CD4-positive, alpha-beta T cell treated with Interleukin-6 for 4 hours (primary cell): Measurements from ENCODE around the gene FAM240A.
A peak's percentile ranks its signal among the peaks of the same experiment; 100 is the strongest.

Experiments used
- DNase-seq: peaks from one replicate; pipeline ENCODE4 v3.0.0-alpha.2; 2020; ENCODE audit warnings: mixed read lengths

FAM240A gene

GRCh38 chr3:46628901-46629369 lies 16.6 kb downstream of the FAM240A start:
- DNase-seq = no peak

DNA sequence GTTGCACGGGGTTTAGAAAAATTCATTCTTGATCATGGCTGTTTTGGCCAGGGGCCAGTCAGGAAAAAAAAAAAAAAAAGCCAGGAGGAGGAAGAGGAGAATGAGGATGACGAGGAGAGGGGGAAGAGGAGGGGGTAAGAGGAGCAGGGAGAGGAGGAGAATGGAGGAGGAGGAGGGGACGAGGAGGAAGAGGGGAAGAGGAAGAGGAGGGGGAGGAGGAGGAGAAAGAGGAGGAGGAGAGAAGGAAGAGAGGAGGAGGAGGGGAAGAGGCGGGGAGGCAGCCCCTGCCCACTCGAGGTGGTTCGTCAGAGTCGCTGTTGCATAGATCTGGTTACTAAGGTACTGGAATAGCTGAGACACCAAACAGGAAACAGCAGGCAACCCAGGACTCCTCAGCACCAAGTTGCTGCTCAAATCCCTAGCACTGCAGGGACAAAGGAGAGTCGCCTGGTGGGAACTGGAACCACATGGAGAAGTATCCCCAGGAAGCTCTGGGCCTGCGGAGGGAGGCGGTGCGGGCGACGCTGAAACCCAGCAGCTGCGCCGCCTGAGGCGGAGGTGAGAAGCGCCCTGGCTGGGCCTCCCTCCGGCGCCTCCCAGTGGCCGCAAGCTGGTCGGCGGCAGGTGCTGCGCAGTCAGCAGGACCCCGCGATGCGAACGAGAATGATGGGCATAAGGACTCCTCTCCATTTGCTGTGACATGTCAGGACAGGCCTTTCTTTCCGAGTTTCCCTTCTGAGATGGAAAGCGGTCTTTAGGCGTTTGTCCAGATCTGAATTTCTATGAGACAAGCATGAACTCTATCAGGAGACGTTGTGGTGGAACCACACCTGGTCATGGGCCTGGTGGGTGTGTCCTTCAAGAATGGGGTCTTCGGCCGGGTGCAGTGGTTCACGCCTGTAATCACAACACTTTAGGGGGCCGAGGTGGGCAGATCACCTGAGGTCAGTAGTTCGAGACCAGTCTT lies 17.5 kb downstream of the FAM240A start:
- peak; percentile 85 for DNase-seq

DNA sequence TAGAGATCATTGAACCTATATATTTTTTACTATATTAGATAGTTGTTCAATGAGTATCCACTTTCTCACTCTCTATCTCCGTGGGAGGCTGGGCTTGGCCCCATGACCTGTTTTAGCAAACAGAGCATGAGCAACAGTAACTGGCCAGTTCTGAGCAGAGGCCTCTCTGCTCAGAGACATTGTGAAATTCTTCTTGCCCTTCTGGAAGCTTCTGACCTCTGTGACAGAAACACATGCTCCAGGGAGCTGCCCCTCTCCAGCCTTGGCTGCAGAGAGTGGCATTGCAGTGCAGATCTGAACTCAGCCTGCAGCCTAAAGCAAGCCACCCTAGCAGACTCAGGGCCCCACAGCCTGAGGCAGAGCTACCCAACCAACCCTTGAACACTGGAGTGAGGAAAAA lies 20.5 kb downstream of the FAM240A start:
- DNase-seq = no peak

- DNase-seq = no peak
These were observed 22.5 kb downstream of the FAM240A start for GRCh38 chr3:46634856-46635255.

DNA sequence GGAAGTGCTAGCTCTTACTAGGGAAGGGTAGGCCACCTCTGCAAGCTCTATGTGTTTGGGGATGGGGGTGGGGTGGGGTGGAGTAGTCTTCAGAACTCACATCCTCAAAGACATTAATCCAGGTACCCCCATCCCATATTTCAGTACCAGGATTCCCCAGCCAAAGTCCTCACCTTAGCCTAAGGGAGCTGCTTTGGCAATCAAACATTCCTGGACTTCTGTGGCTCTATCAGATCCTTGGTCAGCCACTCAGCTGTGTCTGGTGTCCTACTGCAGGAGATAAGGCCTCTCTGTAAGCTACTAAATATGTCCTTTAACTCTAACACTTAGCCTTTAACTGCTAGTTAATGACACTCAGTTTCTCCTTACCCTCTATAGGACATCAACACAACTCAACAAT lies 26.9 kb downstream of the FAM240A start:
- DNase-seq = no peak

GRCh38 chr3:46640927-46641326 lies 28.6 kb downstream of the FAM240A start:
- DNase-seq = no peak

DNA sequence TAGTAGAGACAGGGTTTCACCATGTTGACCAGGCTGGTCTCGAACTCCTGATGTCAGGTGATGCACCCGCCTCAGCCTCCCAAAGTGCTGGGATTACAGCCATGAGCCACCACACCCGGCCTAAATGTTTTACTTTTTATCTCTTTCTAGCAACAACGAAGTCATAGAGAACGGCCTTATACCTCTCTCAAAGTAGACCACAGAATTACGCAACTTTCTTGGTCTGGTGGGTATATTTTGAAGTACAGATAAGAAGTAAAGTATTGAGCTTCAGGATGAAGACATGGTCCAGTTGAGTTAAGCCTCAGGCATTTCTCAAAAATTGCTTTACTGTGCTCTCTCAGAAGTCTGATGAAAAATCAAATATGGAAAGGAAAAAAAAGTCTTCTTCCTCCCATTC lies 30.6 kb downstream of the FAM240A start:
- DNase-seq = no peak

GRCh38 chr3:46643701-46644100 lies 31.4 kb downstream of the FAM240A start:
- DNase-seq = no peak

DNA sequence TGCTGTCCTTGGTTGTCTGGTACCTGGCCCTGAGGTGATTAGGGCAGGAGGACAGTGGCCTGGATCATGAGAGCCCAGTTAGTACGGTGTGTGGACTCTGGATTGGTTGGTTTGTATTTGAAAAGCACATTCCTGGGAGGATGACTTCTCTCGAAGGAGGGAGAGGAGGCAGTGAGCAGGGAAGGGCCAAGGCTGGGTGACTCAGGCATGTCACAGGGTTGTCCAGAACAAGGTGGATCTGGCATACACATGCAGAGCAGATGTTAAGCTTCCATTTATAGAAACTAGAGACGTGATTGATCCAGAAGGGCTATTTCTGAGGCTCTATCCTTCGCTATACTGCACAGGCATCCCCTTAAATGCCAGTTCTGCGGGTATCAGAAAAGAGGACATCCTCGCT lies 34.4 kb downstream of the FAM240A start:
- DNase-seq = no peak

- DNase-seq = no peak
These were observed 35.8 kb downstream of the FAM240A start for GRCh38 chr3:46648096-46648495.

GRCh38 chr3:46649436-46649835 lies 37.1 kb downstream of the FAM240A start:
- DNase-seq = no peak

- DNase-seq = no peak
These were observed 38.8 kb downstream of the FAM240A start for GRCh38 chr3:46651084-46651483.

DNA sequence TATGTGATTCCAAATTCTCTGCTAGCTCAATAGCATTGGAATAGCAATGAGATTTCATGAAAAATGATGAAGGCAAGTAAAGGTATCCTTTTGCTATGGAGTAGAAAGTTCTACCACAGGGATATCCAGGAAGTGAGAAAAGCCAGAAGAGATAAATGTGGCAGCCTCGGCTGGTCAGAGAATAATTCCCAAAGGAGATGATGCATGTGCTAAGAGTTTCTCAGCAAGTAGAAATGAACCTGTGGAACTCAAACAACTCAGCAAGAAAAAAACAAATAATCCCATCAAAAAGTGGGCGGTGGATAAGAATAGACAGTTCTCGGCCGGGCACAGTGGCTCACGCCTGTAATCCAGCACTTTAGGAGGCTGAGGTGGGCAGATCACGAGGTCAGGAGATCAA lies 42.9 kb downstream of the FAM240A start:
- DNase-seq = no peak

- no peak for DNase-seq
These were observed 44.6 kb downstream of the FAM240A start for GRCh38 chr3:46656778-46657556.

DNA sequence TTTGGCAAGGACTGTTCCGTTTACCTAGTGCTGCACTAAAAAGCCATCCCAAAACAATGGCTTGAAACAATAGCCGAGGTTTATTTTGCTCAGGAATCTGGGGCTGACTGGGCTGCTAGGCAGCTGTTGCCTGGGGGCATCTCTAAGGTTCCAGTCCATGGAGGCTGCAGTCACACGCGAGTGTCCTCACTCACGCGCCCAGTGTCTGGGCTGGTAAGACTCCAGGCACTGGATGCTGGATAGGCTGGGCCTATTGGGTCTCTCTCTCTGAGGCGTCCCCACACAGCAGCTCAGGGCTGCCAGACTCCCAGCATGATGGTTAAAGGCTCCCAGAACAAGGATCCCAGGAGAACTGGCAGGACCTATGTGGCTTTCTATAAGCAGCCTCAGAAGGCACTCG lies 47.0 kb downstream of the FAM240A start:
- no peak for DNase-seq

GRCh38 chr3:46660003-46660402 lies 47.7 kb downstream of the FAM240A start:
- no peak for DNase-seq

- DNase-seq = no peak
These were observed 48.5 kb downstream of the FAM240A start for GRCh38 chr3:46660543-46661523.

DNA sequence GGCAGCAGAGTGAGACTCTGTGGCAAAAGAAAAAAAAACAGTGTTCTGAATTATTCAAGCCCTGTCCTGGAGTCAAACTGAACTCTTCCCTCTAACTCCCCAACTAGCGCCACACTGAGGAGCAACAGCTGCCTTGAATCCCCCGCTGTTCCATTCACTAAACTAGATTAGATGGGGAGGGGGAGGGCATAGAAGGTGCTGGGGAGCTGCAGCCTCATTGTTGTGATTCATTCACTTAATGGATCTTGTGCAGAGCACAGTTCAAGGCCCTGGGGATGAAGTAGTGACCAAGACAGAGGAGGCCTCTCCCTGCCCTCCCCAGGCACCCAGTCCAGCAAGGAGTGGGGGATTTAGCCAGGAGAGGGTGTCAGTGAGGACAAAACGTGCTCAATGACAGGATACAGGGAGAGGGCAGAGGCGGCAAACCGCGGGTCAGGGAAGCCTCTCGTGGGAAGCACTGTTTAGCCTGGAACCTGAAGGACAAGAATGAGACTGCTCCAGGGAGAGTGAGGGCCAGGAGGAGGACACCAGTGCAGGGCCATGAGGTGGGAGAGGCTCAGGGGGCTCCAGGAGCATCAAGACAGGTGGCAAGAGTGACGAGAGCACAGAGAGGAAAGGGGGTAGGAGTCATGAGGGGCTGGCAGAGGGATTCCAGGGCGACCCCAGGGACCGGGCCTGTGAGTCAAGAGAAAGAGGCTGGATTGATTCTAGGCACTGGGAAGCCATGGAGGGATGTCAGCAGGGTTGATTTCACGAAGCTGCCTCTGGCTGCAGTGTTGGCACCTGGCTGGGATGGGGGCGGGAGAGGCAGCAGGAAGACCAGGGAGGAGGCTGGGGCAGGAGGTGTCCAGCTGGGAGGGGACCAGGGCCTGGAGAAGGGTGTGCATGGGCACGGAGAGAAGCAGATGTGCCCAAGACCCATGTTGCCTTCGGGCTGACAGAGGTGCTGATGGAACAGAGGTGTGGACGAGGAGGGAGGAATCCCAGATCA lies 49.7 kb downstream of the FAM240A start:
- no peak for DNase-seq

- DNase-seq = no peak
These were observed 50.6 kb downstream of the FAM240A start for GRCh38 chr3:46662771-46663551.

- DNase-seq = peak; percentile 14
These were observed 51.3 kb downstream of the FAM240A start for GRCh38 chr3:46663591-46664135.
